Non-pigmented ciliary epithelial cell (primary cell): ENCODE data around the gene KIAA2012.

Source experiments
- DNase-seq: peaks from one replicate; pipeline ENCODE4 v3.0.0-alpha.2; 2010; ENCODE audit warnings: low read depth

KIAA2012 gene

DNA sequence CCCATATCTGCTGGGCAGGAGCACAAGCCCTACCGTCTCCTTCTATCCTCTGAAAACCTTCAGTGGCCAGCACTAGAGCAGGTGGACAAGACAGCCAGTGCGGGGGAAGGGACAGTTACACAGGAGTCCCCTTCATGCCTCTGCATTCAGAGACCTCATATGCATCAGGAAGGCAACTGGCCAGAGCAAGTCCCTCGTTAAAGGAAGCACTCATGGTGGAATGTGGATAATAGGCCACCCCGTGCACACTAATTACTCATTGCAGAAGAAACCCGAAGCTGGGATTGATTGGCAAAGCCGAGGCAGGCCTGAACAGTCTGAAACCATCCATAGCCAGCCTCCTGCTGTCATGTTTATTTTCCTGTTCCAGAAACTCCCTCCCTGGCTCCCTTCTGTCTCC, 11.2 kb downstream of the KIAA2012 start:
- no peak for DNase-seq

DNA sequence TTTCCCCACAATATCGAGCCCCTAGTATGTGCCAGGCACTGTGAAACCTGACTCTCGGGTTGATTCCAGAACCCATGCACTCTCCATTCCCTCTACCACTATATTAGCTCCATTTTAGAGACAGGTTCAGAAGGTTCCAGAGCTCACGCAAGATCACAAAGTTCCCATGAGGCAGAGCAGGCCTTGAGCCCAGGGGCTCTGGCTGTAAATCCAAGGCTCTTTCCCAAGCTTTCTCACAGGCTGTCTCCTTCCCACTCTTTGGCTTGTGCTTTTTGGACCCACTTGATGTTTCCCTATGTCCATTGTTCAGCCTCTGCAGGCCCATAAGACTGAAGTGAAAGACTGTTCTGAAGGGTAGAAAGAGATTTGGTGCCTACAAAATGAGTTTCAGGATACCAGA, 15.7 kb downstream of the KIAA2012 start:
- DNase-seq: no peak

GRCh38 chr2:202090530-202090929, 17.5 kb downstream of the KIAA2012 start:
- DNase-seq: no peak

- no peak for DNase-seq
Observed at GRCh38 chr2:202091476-202091875, 18.4 kb downstream of the KIAA2012 start.

GRCh38 chr2:202094426-202094986, 21.5 kb downstream of the KIAA2012 start:
- DNase-seq: no peak

GRCh38 chr2:202095235-202095634, 22.2 kb downstream of the KIAA2012 start:
- DNase-seq: no peak

GRCh38 chr2:202096736-202097135, 23.7 kb downstream of the KIAA2012 start:
- DNase-seq: no peak

GRCh38 chr2:202098291-202098690, 25.2 kb downstream of the KIAA2012 start:
- DNase-seq: no peak

GRCh38 chr2:202099515-202099914, 26.5 kb downstream of the KIAA2012 start:
- no peak for DNase-seq

- no peak for DNase-seq
Observed at GRCh38 chr2:202100176-202100575, 27.1 kb downstream of the KIAA2012 start.

GRCh38 chr2:202101026-202101579, 28.0 kb downstream of the KIAA2012 start:
- no peak for DNase-seq

DNA sequence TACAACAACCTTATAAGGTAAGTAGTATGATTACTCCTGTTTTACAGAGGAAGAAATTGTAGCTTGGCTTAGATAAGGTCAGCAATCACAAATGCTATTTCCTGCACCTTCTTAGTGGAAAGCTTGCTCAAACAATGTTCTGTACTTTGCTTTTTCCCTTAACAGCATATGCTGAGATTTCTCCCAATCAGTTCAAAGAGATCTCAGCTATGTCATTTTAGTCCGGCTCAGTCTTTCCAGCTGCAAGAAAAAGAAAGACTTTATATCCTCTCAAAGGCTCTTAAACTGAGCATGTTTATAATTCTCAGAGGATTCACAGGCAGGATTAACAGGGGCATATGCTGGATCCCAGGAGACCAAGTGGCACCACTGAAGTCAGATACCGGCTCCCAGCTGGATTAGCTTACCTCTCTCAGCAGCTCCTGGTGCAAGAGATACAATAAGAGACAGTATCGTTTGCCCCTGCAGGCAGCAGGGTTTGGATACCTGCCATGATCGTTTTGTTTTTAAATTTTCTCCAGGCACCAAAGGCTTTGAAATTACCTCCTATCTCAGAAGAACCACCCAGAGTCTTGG, 29.5 kb downstream of the KIAA2012 start:
- no peak for DNase-seq

GRCh38 chr2:202104286-202104870, 31.3 kb downstream of the KIAA2012 start:
- DNase-seq: no peak

DNA sequence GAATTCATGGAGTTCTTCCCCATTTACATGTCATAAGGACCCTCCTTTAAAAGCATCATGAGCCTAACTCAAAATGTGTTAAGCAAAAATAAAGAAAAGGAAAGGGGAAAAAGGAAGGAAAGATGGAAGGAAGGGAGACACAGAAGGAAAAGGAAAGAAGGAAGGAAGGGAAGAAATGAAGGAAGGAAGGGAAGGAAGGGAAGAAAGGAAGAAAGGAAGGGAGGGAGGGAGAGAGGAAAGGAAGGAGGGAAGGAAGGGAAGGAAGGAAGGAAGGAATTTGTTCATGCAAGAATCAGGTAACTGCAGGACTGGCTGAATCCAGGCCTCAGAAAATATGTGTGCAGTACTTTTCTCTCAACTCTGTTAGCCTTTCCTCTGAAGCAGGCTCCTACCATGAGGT, 32.0 kb downstream of the KIAA2012 start:
- no peak for DNase-seq

DNA sequence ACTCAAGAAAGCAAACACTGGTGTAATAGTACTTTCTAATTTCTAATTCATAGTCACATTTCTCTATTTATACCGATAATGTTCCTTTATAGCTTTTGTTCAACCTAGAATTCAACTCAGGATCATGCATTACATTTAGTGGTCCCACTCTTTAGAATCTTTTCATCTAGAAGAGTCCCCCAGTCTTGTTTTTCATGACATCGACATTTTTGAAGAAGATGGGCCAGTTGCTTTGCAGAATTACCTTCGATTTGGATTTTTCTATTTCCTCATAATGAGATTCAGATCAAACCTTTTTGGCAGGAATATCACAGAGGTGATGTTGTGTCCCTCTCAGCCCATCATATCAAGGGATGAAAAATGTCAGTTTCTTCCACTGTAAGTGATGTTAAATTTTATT, 35.3 kb downstream of the KIAA2012 start:
- no peak for DNase-seq

DNA sequence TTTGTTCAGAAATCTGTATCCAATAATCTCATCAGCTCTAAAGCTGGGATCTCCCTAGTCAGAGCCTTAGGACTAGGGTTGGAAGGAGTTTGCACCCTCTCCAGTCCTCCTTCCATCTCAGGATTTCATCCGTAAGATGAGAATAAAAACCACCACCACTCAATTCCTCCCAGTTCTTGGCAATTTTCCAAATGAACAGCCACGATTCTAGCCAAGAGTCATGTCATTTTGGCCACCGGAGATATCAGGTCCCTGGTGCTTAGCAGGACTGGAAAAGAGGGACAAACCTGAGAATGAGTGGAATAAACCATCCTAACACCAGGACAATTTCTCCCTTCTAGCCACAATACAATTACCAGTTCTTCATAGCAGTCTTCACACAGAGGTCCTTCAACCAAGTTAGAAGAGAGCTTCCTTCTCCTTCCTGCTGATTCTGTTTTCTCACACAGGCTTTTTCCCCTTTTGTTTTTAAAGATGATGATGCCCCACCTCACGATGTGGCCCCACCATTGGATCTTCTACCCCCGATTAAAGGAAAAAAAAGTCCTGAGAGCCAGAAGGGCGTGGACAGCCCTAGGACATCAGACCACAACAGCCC, 36.2 kb downstream of the KIAA2012 start:
- no peak for DNase-seq

DNA sequence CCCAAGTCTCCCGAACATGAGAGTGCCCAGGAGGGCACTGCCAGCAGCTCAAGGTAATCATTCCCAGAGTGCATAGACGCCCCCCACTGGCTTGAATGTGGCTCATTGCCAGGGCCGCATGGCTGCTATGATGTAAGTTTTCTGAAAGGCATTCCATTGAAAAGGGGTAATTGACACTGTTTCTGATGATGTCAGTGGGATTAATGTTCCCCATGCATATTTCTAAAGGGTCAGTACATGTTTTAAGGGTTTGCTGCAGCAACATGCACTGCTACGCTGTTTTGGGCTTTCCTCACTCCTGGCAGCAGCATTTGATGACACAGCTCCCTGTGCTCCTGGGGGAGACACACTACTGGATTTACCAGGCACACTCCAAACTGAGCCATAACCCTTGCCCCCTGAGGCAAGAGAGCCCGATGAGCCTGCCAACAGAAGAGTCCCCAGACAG, 36.7 kb downstream of the KIAA2012 start:
- DNase-seq: peak; percentile 41

DNA sequence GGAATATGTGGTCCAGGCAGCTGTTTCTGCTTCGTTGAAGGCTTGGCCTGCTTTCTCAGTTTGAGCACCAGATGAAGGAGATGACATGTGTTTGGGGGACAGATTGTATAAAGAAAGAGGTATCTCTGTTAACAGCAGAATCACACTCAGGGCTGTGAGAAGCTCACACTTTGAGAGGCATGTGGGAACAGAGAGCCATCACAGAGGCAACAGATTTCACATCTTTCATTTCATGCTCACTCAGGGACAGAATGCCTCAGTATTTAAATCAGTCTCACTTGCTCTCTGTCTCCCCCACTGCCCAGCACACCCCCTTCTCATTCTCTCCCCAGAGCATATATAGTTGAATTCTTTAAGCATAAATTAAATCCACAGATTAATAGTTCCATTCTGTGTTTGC, 37.4 kb downstream of the KIAA2012 start:
- no peak for DNase-seq

DNA sequence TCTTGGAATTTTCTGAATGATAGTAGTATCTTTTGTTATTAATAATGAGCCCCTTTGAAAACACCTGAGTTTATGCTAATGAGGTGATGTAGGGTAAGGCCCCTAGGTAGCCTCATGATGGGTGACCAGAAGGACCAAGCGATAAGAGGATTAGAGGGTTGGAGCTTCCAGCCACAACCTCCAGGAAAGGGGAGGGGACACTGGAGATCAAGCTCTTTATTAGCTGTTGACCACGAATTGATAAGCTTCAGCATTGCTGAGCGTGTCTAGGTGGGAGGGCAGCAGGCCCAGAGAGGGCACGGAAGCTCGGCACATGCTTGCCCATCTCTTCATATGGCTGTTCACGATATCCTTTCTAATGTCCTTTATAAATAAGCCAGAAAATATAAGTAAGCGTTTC, 39.0 kb downstream of the KIAA2012 start:
- no peak for DNase-seq

DNA sequence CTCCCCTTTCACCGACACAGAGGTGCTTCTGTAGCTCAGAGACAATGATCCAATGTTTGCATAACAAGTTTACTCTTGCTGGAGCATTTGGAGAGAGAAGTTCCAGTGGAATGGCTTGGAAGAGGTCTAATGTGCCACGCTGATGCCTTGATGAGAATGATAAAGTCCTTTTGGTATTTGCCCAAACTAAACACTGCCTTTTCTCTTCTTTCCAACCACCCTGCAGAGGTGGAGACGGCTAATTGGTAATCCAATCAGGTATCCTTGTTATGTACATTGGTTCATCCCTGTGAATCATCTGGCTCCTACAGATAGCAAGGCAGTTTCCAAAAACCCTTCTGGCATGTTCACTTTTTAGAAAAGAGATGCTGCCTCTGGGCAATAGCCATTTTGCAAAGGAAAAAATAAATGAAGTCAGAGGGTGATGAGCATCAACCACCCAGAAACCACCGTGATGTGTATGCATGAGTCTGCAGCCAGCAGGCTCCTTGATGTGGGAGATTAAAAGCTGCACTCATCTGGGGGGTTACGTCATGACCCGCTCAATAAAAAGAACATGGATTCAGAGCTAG, 40.6 kb downstream of the KIAA2012 start:
- no peak for DNase-seq

DNA sequence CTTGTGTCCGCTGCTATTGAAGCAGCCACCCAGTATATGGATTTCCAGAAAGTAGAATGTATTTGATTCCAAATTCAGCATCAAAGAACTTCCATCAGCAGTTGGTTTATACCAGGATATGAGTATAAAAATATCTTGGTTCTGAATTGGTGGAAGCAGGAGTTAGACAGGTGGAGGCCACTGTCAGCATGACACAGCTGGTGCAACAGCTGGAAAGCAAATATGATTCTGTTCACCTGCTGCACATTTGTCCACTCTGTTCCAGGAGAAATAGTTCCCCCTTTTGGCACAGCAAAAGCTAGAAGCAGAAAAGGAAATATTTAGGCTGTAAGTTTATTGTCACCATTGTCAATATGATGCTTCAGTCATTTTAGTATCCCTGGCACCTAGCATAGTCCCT, 41.2 kb downstream of the KIAA2012 start:
- no peak for DNase-seq

- no peak for DNase-seq
Observed at GRCh38 chr2:202114795-202115194, 41.7 kb downstream of the KIAA2012 start.

- no peak for DNase-seq
Observed at GRCh38 chr2:202115479-202115971, 42.5 kb downstream of the KIAA2012 start.
